GM12874 (cell line): ENCODE measurements around the gene ALKBH1.

Experiments
- CTCF ChIP-seq: IDR thresholded peaks from 2 replicates; pipeline ENCODE4 v1.5.1; 2011; ENCODE audit warnings: low read depth, mild to moderate bottlenecking, control low read depth, low read length, moderate library complexity; ENCODE audit not compliant: insufficient read depth

Gene ALKBH1

GRCh38 chr14:77708749-77709148 lies 926 bp upstream of the ALKBH1 start:
- TF ChIP-seq CTCF = no peak

GRCh38 chr14:77707355-77707723 lies 484 bp downstream of the ALKBH1 start:
- TF ChIP-seq CTCF = peak; percentile 20; the same call in 1 of the 2 replicates

GRCh38 chr14:77691259-77691658 lies 16.6 kb downstream of the ALKBH1 start:
- no peak for TF ChIP-seq CTCF

GRCh38 chr14:77682158-77682553 lies 25.7 kb downstream of the ALKBH1 start:
- no peak for TF ChIP-seq CTCF

- no peak for TF ChIP-seq CTCF
Measured at GRCh38 chr14:77681196-77682157, 26.3 kb downstream of the ALKBH1 start.

GRCh38 chr14:77674931-77675330 lies 32.9 kb downstream of the ALKBH1 start:
- no peak for TF ChIP-seq CTCF

- no peak for TF ChIP-seq CTCF
Measured at GRCh38 chr14:77673193-77673592, 34.6 kb downstream of the ALKBH1 start.
